Occipital lobe (tissue), 3 donors: ENCODE measurements around the gene ZNF275. TPM values are rescaled to one million over a fixed set of nuclear protein-coding genes. Genes with fewer than 3 reads are reported as not detected.
"Not testable (repeated sequence)": the region's sequence is repeated elsewhere in the genome, so short reads cannot be mapped to it uniquely, and the experiment has no call there.

Experiments
- DNase-seq: peaks from one replicate; lab custom pipeline; 2025; lab: John Stamatoyannopoulos, UW
- small RNA-seq: library from RNA; depleted of rRNA; stranded (forward); fragments of <200 nt; gene quantifications from one replicate; pipeline ENCODE3, GENCODE V24; 2014
- total RNA-seq: library from RNA; depleted of rRNA; stranded (reverse); fragments of >200 nt; gene quantifications from one replicate; pipeline ENCODE4 v1.2.3, GENCODE V29; 2014

Gene ZNF275
- total RNA-seq, 1 donor from 2014 or later = 7.8 TPM

GRCh38 chrX:153387345-153387744 lies 53.4 kb downstream of the ZNF275 start:
- no peak for DNase-seq

- DNase-seq = no peak
Observed at GRCh38 chrX:153387987-153388721, 54.2 kb downstream of the ZNF275 start.

GRCh38 chrX:153388722-153389459 lies 54.9 kb downstream of the ZNF275 start:
- no peak for DNase-seq

GRCh38 chrX:153389460-153389768 lies 55.5 kb downstream of the ZNF275 start:
- DNase-seq = not testable (repeated sequence)

- no peak for DNase-seq
Observed at GRCh38 chrX:153392642-153393321, 58.8 kb downstream of the ZNF275 start.

GRCh38 chrX:153394612-153395011 lies 60.7 kb downstream of the ZNF275 start:
- no peak for DNase-seq

GRCh38 chrX:153395613-153396319 lies 61.8 kb downstream of the ZNF275 start:
- DNase-seq = no peak

- no peak for DNase-seq
Observed at GRCh38 chrX:153396320-153397195, 62.6 kb downstream of the ZNF275 start.

- DNase-seq = no peak
Observed at GRCh38 chrX:153397256-153397960, 63.5 kb downstream of the ZNF275 start.

GRCh38 chrX:153398275-153398960 lies 64.5 kb downstream of the ZNF275 start:
- DNase-seq = no peak

- DNase-seq = no peak
Observed at GRCh38 chrX:153400146-153401132, 66.5 kb downstream of the ZNF275 start.

- DNase-seq = no peak
Observed at GRCh38 chrX:153401133-153401764, 67.3 kb downstream of the ZNF275 start, which contains the start of gene PNMA6E. Gene PNMA6E (minus strand): TSS chrX:153401350. CDS start chrX:153398849, 2,501 bp downstream.

Small RNAs within 50 kb of the gene (small RNA-seq; reads per million reads assigned to genes)
- not detected for gene AC152007.1

Other genes with a start within 250 kb of the ZNF275 start
- not detected for gene MAGEA1, start 154.9 kb upstream of the ZNF275 start, total RNA-seq
- 0.16 TPM for gene PNMA6F, start 12.4 kb upstream of the ZNF275 start, total RNA-seq
- gene PNMA6E, start 67.2 kb downstream of the ZNF275 start, total RNA-seq = not detected
- gene ZFP92, start 77.3 kb downstream of the ZNF275 start, total RNA-seq = 1.9 TPM
- not detected for gene TREX2, start 111.9 kb downstream of the ZNF275 start, total RNA-seq
- gene HAUS7, start 136.4 kb downstream of the ZNF275 start, total RNA-seq = 8.3 TPM
- gene BGN, start 160.8 kb downstream of the ZNF275 start, total RNA-seq = 1.9 TPM
- 7.2 TPM for gene ATP2B3, start 183.5 kb downstream of the ZNF275 start, total RNA-seq